SK-N-SH (cell line): ENCODE measurements around the gene CD96. TPM values are rescaled to one million over a fixed set of nuclear protein-coding genes. Genes with fewer than 3 reads are reported as not detected.
A peak's percentile ranks its signal among the peaks of the same experiment; 100 is the strongest.

Source experiments
- CTCF ChIA-PET: fragments of 300-600, 350-600 bp; formaldehyde crosslinking; extraction: SDS; loops from one replicate; lab custom pipeline; 2021; lab: Yijun Ruan, JAX
- POLR2A ChIA-PET: fragments of 350-600 bp; sonication (Branson Sonifier 250); formaldehyde crosslinking; extraction: SDS; loops from one replicate; lab custom pipeline; 2020; ENCODE audit warnings: antibody characterized with exemption, inconsistent platforms; lab: Yijun Ruan, JAX
- DNase-seq: peaks from one replicate; pipeline ENCODE4 v3.0.0; 2012
- H2AFZ ChIP-seq: fragments of 200-600 bp; sonication (generic); 2 replicates; pipeline ENCODE4 v1.8.1; 2016; ENCODE audit warnings: antibody characterized with exemption, mild to moderate bottlenecking, low read depth
- H3F3A ChIP-seq: fragments of 200-600 bp; sonication (generic); replicated peaks from 2 replicates; pipeline ENCODE3; 2016; ENCODE audit warnings: antibody characterized with exemption, mild to moderate bottlenecking; ENCODE audit not compliant: insufficient read depth
- H3K27ac ChIP-seq, 2 experiments: fragments of 200-500 bp in 1 of 2; fragments of 200-600 bp in 1 of 2; sonication (Bioruptor generic) in 1 of 2; sonication (generic), shearing (Covaris generic) in 1 of 2; 2 replicates each; pipeline versions ENCODE4 v1.5.1 to v1.6.1; 2014 to 2016; ENCODE audit warnings: low read depth in 2 of 2, inconsistent platforms in 1 of 2, low read length in 1 of 2, mild to moderate bottlenecking in 1 of 2, mixed read lengths in 1 of 2
- H3K27me3 ChIP-seq: fragments of 200-600 bp; sonication (generic), shearing (Covaris generic); 2 replicates; pipeline ENCODE4 v1.6.1; 2016; ENCODE audit warnings: mixed run types; ENCODE audit not compliant: insufficient read depth
- H3K36me3 ChIP-seq, 2 experiments: fragments of 200-500 bp in 1 of 2; fragments of 200-600 bp in 1 of 2; sonication (Bioruptor generic) in 1 of 2; sonication (generic) in 1 of 2; replicated peaks in 1 of 2; 2 replicates each; pipeline versions ENCODE3 to v1.5.1; 2014 to 2016; ENCODE audit warnings: low read length in 1 of 2, mild to moderate bottlenecking in 1 of 2; ENCODE audit not compliant: insufficient read depth in 2 of 2, control insufficient read depth in 1 of 2
- H3K4me1 ChIP-seq, 2 experiments: fragments of 200-500 bp in 1 of 2; fragments of 200-600 bp in 1 of 2; sonication (Bioruptor generic) in 1 of 2; sonication (generic), shearing (Covaris generic) in 1 of 2; 2 replicates each; pipeline versions ENCODE4 v1.5.1 to v1.6.1; 2014 to 2016; ENCODE audit warnings: low read depth in 1 of 2, low read length in 1 of 2, mixed run types in 1 of 2; ENCODE audit not compliant: insufficient read depth in 2 of 2, control insufficient read depth in 1 of 2
- H3K4me2 ChIP-seq: fragments of 200-600 bp; sonication (generic), shearing (Covaris generic); 2 replicates; pipeline ENCODE4 v1.6.1; 2017; ENCODE audit warnings: mixed run types
- H3K4me3 ChIP-seq, 2 experiments: fragments of 200-500 bp in 1 of 2; fragments of 200-600 bp in 1 of 2; sonication (Bioruptor generic) in 1 of 2; sonication (generic), shearing (Covaris generic) in 1 of 2; 2 replicates each; pipeline versions ENCODE4 v1.5.1 to v1.8.1; 2014 to 2016; ENCODE audit warnings: low read depth in 2 of 2, inconsistent platforms in 1 of 2, low read length in 1 of 2, mild to moderate bottlenecking in 1 of 2, mixed read lengths in 1 of 2, moderate library complexity in 1 of 2
- H3K79me2 ChIP-seq: fragments of 200-600 bp; sonication (generic); 2 replicates; pipeline ENCODE4 v1.8.1; 2017; ENCODE audit warnings: mild to moderate bottlenecking; ENCODE audit not compliant: insufficient read depth
- H3K9ac ChIP-seq: fragments of 200-600 bp; sonication (generic); 2 replicates; pipeline ENCODE4 v1.6.1; 2017; ENCODE audit warnings: mixed run types
- H3K9me2 ChIP-seq: fragments of 200-600 bp; sonication (generic); 2 replicates; pipeline ENCODE4 v1.6.1; 2017; ENCODE audit warnings: mixed run types
- H3K9me3 ChIP-seq: fragments of 200-600 bp; sonication (generic); 2 replicates; pipeline ENCODE4 v1.6.1; 2017; ENCODE audit warnings: mixed run types, mild to moderate bottlenecking, moderate library complexity
- H4K20me1 ChIP-seq: fragments of 200-600 bp; sonication (generic); 2 replicates; pipeline ENCODE4 v1.6.1; 2017; ENCODE audit warnings: mild to moderate bottlenecking, mixed run types; ENCODE audit not compliant: insufficient read depth
- FOSL2 ChIP-seq: IDR thresholded peaks from 2 replicates; pipeline ENCODE4 v1.4.0; 2012; ENCODE audit warnings: low read depth, mild to moderate bottlenecking, moderate library complexity, borderline replicate concordance
- FOXJ3 ChIP-seq: sonication (generic); formaldehyde crosslinking; IDR thresholded peaks from 2 replicates; pipeline ENCODE4 v1.5.1; 2020; ENCODE audit warnings: mild to moderate bottlenecking, missing genetic modification reagents
- GABPA ChIP-seq: IDR thresholded peaks from 2 replicates; pipeline ENCODE4 v1.4.0; 2012; ENCODE audit warnings: low read depth, mild to moderate bottlenecking
- GATA2 ChIP-seq: sonication (generic); formaldehyde crosslinking; IDR thresholded peaks from 2 replicates; pipeline ENCODE4 v1.5.0; 2020; ENCODE audit warnings: mild to moderate bottlenecking, missing genetic modification reagents
- JUND ChIP-seq: IDR thresholded peaks from 2 replicates; pipeline ENCODE4 v1.4.0; 2012
- MAX ChIP-seq: IDR thresholded peaks from 2 replicates; pipeline ENCODE4 v1.4.0; 2012; ENCODE audit warnings: low read depth
- MXI1 ChIP-seq: IDR thresholded peaks from 2 replicates; pipeline ENCODE4 v1.6.1; 2012; ENCODE audit warnings: mild to moderate bottlenecking, low read depth, low read length, improper control_type of control experiment
- NFIC ChIP-seq: IDR thresholded peaks from 2 replicates; pipeline ENCODE4 v1.4.0; 2012; ENCODE audit warnings: borderline replicate concordance
- NRF1 ChIP-seq: IDR thresholded peaks from 2 replicates; pipeline ENCODE4 v1.6.1; 2012; ENCODE audit warnings: low read depth, mild to moderate bottlenecking, low read length
- POLR2AphosphoS5 ChIP-seq: IDR thresholded peaks from 2 replicates; pipeline ENCODE4 v1.6.1; 2012; ENCODE audit warnings: low read depth, low read length
- RAD21 ChIP-seq: IDR thresholded peaks from 2 replicates; pipeline ENCODE4 v1.6.1; 2012; ENCODE audit warnings: mild to moderate bottlenecking, low read length
- RCOR1 ChIP-seq: fragments of 150-350 bp; IDR thresholded peaks from 2 replicates; pipeline ENCODE4 v1.6.1; 2017; ENCODE audit warnings: antibody characterized with exemption, low read length
- RFX5 ChIP-seq: IDR thresholded peaks from 2 replicates; pipeline ENCODE4 v1.6.1; 2012; ENCODE audit warnings: mild to moderate bottlenecking, improper control_type of control experiment, low read length
- RXRA ChIP-seq: IDR thresholded peaks from 2 replicates; pipeline ENCODE4 v1.4.0; 2012; ENCODE audit warnings: low read depth, mild to moderate bottlenecking, borderline replicate concordance
- SIN3A ChIP-seq: IDR thresholded peaks from 2 replicates; pipeline ENCODE4 v1.6.1; 2012; ENCODE audit warnings: low read depth, mild to moderate bottlenecking, low read length, moderate library complexity, borderline replicate concordance
- SMC3 ChIP-seq: IDR thresholded peaks from 2 replicates; pipeline ENCODE4 v1.6.1; 2012; ENCODE audit warnings: low read depth, low read length, improper control_type of control experiment
- TCF12 ChIP-seq: IDR thresholded peaks from 2 replicates; pipeline ENCODE4 v1.4.0; 2012
- TEAD4 ChIP-seq: IDR thresholded peaks from 2 replicates; pipeline ENCODE4 v1.4.0; 2012; ENCODE audit warnings: mild to moderate bottlenecking, borderline replicate concordance; ENCODE audit not compliant: insufficient read depth
- YY1 ChIP-seq: IDR thresholded peaks from 2 replicates; pipeline ENCODE4 v1.4.0; 2012; ENCODE audit warnings: low read depth, mild to moderate bottlenecking
- WGBS: methylation state at CpG from one replicate; pipeline ENCODE4 v1.1.6; 2017; ENCODE audit warnings: low lambda C conversion rate; 5-methylcytosine and 5-hydroxymethylcytosine counted together
- polyA plus RNA-seq, 3 experiments: library from polyadenylated mRNA; depleted of rRNA; stranded (reverse); fragments of >200 nt; gene quantifications; 2 replicates each; pipeline ENCODE4 v1.2.3, GENCODE V29; 2012
- TF ChIP-seq, protein P1 (sequence below): IDR thresholded peaks from 2 replicates; pipeline ENCODE4 v1.6.1; 2012; ENCODE audit warnings: mild to moderate bottlenecking, low read depth, low read length, moderate library complexity
- TF ChIP-seq, protein P2 (sequence below): fragments of 200-600 bp; sonication (generic); IDR thresholded peaks from 2 replicates; pipeline ENCODE4 v1.6.1; 2017; ENCODE audit warnings: antibody characterized with exemption, mild to moderate bottlenecking, moderate library complexity

Gene CD96
- polyA plus RNA-seq, 1 of the 3 experiments (the other 2 are of a cell fraction): 0.02 TPM

DNA sequence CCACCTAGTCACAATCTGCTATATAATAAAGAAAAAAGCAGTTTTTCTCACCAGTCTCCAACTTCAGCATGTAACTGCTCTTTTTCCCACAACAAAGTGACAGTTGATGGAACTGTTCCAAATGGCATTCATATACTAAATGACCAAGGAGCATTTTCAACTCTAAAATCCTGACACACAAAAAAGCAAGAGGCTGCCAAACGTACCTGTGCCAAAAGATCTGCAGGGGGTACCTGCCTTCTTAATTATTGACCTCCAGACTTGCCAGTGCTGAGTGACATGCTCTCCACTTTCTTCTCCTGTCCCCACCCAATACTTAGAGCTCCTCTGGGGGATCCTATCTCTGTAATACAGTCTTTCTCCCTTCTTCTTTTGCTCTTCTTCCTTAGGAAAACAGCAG is 35.1 kb downstream of the CD96 start:
- CTCF ChIA-PET: interaction anchor here (1.2 to 1.6 kb wide), 3 partner anchors 9 to 16 kb away, joined by 3 read pairs; no protein-coding TSS in a partner anchor
- Histone ChIP-seq H3K27ac (no peak overlapping the region), H2AFZ (peak overlapping the region; percentile 27; the same call in 1 of the 2 replicates), H3F3A (peaks cover 11% of the 10 kb centered on the region), H4K20me1 (no peaks in the 10 kb centered on the region), H3K9ac (no peak overlapping the region), H3K9me2 (no peaks in the 10 kb centered on the region), H3K4me1 (peaks cover 0 to 13% of the 10 kb centered on the region in 2 experiments; a peak in 1 of 4 replicates), H3K36me3 (no peaks in the 10 kb centered on the region), H3K79me2 (no peaks in the 10 kb centered on the region), H3K4me2 (no peak overlapping the region), H3K9me3 (no peaks in the 10 kb centered on the region)
- DNase-seq: no peak
- POLR2A ChIA-PET: no interaction called here
- WGBS: 33% methylated on average over 1 of the region's 1 CpG
- no peak for TF ChIP-seq GATA2 (CRISPR knock-in tag)
- no peak for TF ChIP-seq SIN3A
- TF ChIP-seq TEAD4: no peak
- no peak for TF ChIP-seq NRF1
- no peak for TF ChIP-seq POLR2AphosphoS5
- TF ChIP-seq NFIC: no peak
- TF ChIP-seq RXRA: no peak
- TF ChIP-seq, all 33 proteins: peak for 0
- H3K27me3 ChIP-seq: no peaks in the 10 kb centered on the region
- H3K4me3 ChIP-seq: no peak overlapping the region

- ChIA-PET POLR2A (no interaction called here), CTCF (interaction anchor here (0.6 to 1.6 kb wide), 8 partner anchors 9 to 465 kb away, joined by 3 to 4 read pairs (median 3); no protein-coding TSS in a partner anchor)
- Histone ChIP-seq H3K9me3 (no peaks in the 10 kb centered on the region), H3K27me3 (no peaks in the 10 kb centered on the region), H3K9me2 (no peaks in the 10 kb centered on the region), H3K4me2 (no peak overlapping the region), H3K4me1 (peaks cover 0 to 20% of the 10 kb centered on the region in 2 experiments; a peak in 1 of 4 replicates), H3F3A (peaks cover 20% of the 10 kb centered on the region), H3K9ac (no peak overlapping the region), H2AFZ (peak overlapping the region; percentile 27; the same call in 1 of the 2 replicates), H3K79me2 (no peaks in the 10 kb centered on the region), H4K20me1 (no peaks in the 10 kb centered on the region), H3K27ac (peak overlapping the region in 1 of 2 experiments; percentile 26; a peak in 1 of 4 replicates), H3K4me3 (no peak overlapping the region), H3K36me3 (no peaks in the 10 kb centered on the region)
- 72% methylated on average over 4 of the region's 4 CpGs for WGBS
- peak; percentile 24 for DNase-seq
- TF ChIP-seq MAX: no peak
- peak; percentile 78 for TF ChIP-seq RAD21
- 0 out of 2 replicates have a peak, but pooled peaks have one; percentile 20 for TF ChIP-seq TCF12
- TF ChIP-seq TEAD4: no peak
- no peak for TF ChIP-seq MXI1
- peak; percentile 40 for TF ChIP-seq FOSL2
- TF ChIP-seq SMC3: peak; percentile 59
- no peak for TF ChIP-seq NRF1
- no peak for TF ChIP-seq RFX5
- TF ChIP-seq JUND: peak; percentile 42
- TF ChIP-seq RCOR1: no peak
- TF ChIP-seq, protein P1, sequence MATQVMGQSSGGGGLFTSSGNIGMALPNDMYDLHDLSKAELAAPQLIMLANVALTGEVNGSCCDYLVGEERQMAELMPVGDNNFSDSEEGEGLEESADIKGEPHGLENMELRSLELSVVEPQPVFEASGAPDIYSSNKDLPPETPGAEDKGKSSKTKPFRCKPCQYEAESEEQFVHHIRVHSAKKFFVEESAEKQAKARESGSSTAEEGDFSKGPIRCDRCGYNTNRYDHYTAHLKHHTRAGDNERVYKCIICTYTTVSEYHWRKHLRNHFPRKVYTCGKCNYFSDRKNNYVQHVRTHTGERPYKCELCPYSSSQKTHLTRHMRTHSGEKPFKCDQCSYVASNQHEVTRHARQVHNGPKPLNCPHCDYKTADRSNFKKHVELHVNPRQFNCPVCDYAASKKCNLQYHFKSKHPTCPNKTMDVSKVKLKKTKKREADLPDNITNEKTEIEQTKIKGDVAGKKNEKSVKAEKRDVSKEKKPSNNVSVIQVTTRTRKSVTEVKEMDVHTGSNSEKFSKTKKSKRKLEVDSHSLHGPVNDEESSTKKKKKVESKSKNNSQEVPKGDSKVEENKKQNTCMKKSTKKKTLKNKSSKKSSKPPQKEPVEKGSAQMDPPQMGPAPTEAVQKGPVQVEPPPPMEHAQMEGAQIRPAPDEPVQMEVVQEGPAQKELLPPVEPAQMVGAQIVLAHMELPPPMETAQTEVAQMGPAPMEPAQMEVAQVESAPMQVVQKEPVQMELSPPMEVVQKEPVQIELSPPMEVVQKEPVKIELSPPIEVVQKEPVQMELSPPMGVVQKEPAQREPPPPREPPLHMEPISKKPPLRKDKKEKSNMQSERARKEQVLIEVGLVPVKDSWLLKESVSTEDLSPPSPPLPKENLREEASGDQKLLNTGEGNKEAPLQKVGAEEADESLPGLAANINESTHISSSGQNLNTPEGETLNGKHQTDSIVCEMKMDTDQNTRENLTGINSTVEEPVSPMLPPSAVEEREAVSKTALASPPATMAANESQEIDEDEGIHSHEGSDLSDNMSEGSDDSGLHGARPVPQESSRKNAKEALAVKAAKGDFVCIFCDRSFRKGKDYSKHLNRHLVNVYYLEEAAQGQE: no peak
- no peak for TF ChIP-seq YY1
- TF ChIP-seq SIN3A: no peak
- TF ChIP-seq GATA2 (CRISPR knock-in tag): no peak
- no peak for TF ChIP-seq FOXJ3 (CRISPR knock-in tag)
- no peak for TF ChIP-seq POLR2AphosphoS5
- no peak for TF ChIP-seq GABPA
- TF ChIP-seq, protein P2, sequence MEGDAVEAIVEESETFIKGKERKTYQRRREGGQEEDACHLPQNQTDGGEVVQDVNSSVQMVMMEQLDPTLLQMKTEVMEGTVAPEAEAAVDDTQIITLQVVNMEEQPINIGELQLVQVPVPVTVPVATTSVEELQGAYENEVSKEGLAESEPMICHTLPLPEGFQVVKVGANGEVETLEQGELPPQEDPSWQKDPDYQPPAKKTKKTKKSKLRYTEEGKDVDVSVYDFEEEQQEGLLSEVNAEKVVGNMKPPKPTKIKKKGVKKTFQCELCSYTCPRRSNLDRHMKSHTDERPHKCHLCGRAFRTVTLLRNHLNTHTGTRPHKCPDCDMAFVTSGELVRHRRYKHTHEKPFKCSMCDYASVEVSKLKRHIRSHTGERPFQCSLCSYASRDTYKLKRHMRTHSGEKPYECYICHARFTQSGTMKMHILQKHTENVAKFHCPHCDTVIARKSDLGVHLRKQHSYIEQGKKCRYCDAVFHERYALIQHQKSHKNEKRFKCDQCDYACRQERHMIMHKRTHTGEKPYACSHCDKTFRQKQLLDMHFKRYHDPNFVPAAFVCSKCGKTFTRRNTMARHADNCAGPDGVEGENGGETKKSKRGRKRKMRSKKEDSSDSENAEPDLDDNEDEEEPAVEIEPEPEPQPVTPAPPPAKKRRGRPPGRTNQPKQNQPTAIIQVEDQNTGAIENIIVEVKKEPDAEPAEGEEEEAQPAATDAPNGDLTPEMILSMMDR: peak; percentile 82
Measured at GRCh38 chr3:111577798-111578685, 36.0 kb downstream of the CD96 start.
